Measurements from ENCODE around the gene PDXK.
A peak's percentile ranks its signal among the peaks of the same experiment; 100 is the strongest.
"Not testable (repeated sequence)": the region's sequence is repeated elsewhere in the genome, so short reads cannot be mapped to it uniquely, and the experiment has no call there.

PDXK gene

GRCh38 chr21:43708745-43709381, 10.1 kb upstream of the PDXK start:
- H3K4me3 ChIP-seq (ENCODE audit: low read depth, low read length): no peak overlapping the region
- TF ChIP-seq, protein P1, sequence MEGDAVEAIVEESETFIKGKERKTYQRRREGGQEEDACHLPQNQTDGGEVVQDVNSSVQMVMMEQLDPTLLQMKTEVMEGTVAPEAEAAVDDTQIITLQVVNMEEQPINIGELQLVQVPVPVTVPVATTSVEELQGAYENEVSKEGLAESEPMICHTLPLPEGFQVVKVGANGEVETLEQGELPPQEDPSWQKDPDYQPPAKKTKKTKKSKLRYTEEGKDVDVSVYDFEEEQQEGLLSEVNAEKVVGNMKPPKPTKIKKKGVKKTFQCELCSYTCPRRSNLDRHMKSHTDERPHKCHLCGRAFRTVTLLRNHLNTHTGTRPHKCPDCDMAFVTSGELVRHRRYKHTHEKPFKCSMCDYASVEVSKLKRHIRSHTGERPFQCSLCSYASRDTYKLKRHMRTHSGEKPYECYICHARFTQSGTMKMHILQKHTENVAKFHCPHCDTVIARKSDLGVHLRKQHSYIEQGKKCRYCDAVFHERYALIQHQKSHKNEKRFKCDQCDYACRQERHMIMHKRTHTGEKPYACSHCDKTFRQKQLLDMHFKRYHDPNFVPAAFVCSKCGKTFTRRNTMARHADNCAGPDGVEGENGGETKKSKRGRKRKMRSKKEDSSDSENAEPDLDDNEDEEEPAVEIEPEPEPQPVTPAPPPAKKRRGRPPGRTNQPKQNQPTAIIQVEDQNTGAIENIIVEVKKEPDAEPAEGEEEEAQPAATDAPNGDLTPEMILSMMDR (conservative IDR thresholded peaks at IDR 0.05; ENCODE audit: low read depth, low read length): no peak
- no peak for DNase-seq (ENCODE audit: low read depth)

- H3K4me3 ChIP-seq (ENCODE audit: low read depth, low read length): no peak overlapping the region
- TF ChIP-seq, protein P1 (conservative IDR thresholded peaks at IDR 0.05; ENCODE audit: low read depth, low read length): no peak
Measured at GRCh38 chr21:43712268-43712942, 6.5 kb upstream of the PDXK start.

DNA sequence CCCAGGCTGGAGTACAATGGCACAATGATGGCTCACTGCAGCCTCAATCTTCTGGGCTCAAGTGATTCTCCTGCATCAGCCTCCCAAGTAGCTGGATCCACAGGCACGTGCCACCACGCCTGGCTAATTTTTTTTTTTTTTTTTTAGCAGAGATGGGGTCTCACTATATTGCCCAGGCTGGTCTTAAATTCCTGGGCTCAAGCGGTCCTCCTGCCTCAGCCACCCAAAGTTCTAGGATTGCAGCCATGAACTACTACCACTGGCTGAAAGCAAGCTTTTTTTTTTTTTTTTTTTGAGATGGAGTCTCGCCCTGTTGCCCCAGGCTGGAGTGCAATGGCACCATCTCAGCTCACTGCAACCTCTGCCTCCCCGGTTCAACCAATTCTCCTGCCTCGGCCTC, 5.8 kb upstream of the PDXK start:
- not testable (repeated sequence) for H3K4me3 ChIP-seq (ENCODE audit: low read depth, low read length); DNase-seq (ENCODE audit: low read depth)

More at GRCh38 chr21:43712268-43712942, 6.5 kb upstream of the PDXK start:
- DNase-seq (ENCODE audit: low read depth): peak; percentile 49

GRCh38 chr21:43716376-43717165, 2.4 kb upstream of the PDXK start:
- TF ChIP-seq, protein P1 (conservative IDR thresholded peaks at IDR 0.05; ENCODE audit: low read depth, low read length): no peak
- no peak overlapping the region for H3K4me3 ChIP-seq (ENCODE audit: low read depth, low read length)
- DNase-seq (ENCODE audit: low read depth): no peak

DNA sequence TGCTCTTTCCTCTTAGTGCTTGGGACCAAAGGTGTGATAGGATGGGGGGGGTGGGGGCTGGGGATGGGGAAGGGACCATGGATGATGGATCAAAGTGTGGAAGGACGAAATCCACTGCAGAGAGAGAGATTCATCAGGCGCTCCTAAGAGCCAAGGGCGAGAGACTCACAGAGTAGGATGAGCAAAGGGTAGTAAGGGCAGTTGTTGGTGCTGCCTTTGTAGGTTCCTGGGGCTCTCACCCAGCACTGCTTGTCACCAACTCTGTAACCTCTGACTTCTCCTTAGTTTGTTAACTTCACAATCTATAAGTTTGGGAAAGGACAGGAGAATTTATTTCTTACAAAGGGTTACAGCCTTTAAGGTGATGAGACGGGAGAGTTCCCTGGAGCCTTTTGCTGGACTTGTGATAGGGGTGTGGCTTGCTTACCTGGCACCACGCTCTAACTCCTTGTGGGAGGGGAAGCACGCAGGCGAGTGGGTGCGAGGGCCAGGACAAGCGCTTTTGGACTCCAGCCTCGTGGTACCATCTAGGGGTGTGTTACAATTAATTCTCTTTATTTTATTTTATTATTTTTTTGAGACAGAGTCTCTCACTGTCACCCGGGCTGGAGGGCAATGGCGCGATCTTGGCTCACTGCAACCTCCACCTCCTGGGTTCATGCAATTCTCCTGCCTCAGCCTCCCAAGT, 1.6 kb upstream of the PDXK start:
- no peak for DNase-seq (ENCODE audit: low read depth)
- no peak overlapping the region for H3K4me3 ChIP-seq (ENCODE audit: low read depth, low read length)
- TF ChIP-seq, protein P1 (conservative IDR thresholded peaks at IDR 0.05; ENCODE audit: low read depth, low read length): no peak

GRCh38 chr21:43717967-43718871, 710 bp upstream of the PDXK start:
- DNase-seq (ENCODE audit: low read depth): no peak
- TF ChIP-seq, protein P1 (conservative IDR thresholded peaks at IDR 0.05; ENCODE audit: low read depth, low read length): no peak
- peak overlapping the region; percentile 92 for H3K4me3 ChIP-seq (ENCODE audit: low read depth, low read length)
